ENCODE measurements around the gene ZFAND3. TPM values are rescaled to one million over a fixed set of nuclear protein-coding genes. Genes with fewer than 3 reads are reported as not detected.

The ZFAND3 gene
- total RNA-seq, 1 donor from 2014 or later: 92.6 TPM

DNA sequence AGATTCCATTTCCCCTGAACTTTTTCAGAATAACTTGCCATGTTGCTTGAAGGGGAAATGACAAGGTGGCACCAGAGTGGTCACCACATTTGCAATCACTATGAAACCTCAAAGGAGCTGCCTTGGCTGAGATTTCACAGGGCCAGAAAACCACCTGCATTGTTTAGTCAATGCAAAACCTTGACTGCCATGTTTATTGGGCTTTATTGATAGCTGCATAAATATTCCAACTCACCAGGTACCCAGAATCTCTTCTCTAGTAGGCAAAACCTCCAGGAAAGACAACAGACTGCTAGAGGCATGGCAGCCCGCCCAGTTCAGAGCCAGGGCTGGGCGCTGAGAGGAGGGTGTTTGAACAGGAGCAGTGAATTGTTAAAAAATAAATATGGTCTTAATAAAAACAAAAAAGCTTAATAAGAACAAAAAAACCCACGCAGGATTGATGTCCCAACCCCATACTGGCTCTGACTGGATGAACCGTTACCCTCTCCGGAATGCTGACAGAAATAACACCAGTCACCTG, 375.6 kb downstream of the ZFAND3 start:
- DNase-seq (ENCODE audit: low spot score): no peak
- intact Hi-C loops (cut with DNase I): no loop called here

GRCh38 chr6:38198219-38198618, 378.7 kb downstream of the ZFAND3 start:
- no peak for DNase-seq (ENCODE audit: low spot score)
- intact Hi-C loops (cut with DNase I): no loop called here

Other genes with a start within 250 kb of the ZFAND3 start
- gene MDGA1, start 121.8 kb upstream of the ZFAND3 start, total RNA-seq: 6.2 TPM

Measured in cardiac septum (tissue), 1 donor.